Measurements from ENCODE around the gene RSPO4.
"Not testable (repeated sequence)": the region's sequence is repeated elsewhere in the genome, so short reads cannot be mapped to it uniquely, and the experiment has no call there.

RSPO4 gene

GRCh38 chr20:992801-993535, 9.1 kb downstream of the RSPO4 start:
- no peak for DNase-seq (ENCODE audit: low spot score)
- no peak for TF ChIP-seq CTCF (IDR thresholded peaks at IDR 0.05; ENCODE audit: extremely low read depth, missing control alignments)

- no peak for DNase-seq (ENCODE audit: low spot score)
- no peak for TF ChIP-seq CTCF (IDR thresholded peaks at IDR 0.05; ENCODE audit: extremely low read depth, missing control alignments)
Observed at GRCh38 chr20:991850-992249, 10.3 kb downstream of the RSPO4 start.

- TF ChIP-seq CTCF (IDR thresholded peaks at IDR 0.05; ENCODE audit: extremely low read depth, missing control alignments) = no peak
- DNase-seq (ENCODE audit: low spot score) = no peak
Observed at GRCh38 chr20:990293-990959, 11.7 kb downstream of the RSPO4 start.

- DNase-seq (ENCODE audit: low spot score) = no peak
- TF ChIP-seq CTCF (IDR thresholded peaks at IDR 0.05; ENCODE audit: extremely low read depth, missing control alignments) = no peak
Observed at GRCh38 chr20:988272-988671, 13.8 kb downstream of the RSPO4 start.

- no peak for DNase-seq (ENCODE audit: low spot score)
- TF ChIP-seq CTCF (IDR thresholded peaks at IDR 0.05; ENCODE audit: extremely low read depth, missing control alignments) = no peak
Observed at GRCh38 chr20:987677-988076, 14.4 kb downstream of the RSPO4 start.

GRCh38 chr20:986733-987355, 15.3 kb downstream of the RSPO4 start:
- no peak for TF ChIP-seq CTCF (IDR thresholded peaks at IDR 0.05; ENCODE audit: extremely low read depth, missing control alignments)
- DNase-seq (ENCODE audit: low spot score) = no peak

GRCh38 chr20:984994-985393, 17.1 kb downstream of the RSPO4 start:
- DNase-seq (ENCODE audit: low spot score) = not testable (repeated sequence)
